Activated T-cell treated with anti-CD3 and anti-CD28 coated beads, Interleukin-2, amount 50 U/mL, for 4 hours (primary cell): ENCODE results near the gene PPL. TPM values are rescaled to one million over a fixed set of nuclear protein-coding genes. Genes with fewer than 3 reads are reported as not detected.

Source experiments
- ATAC-seq, 2 donors: fragments of 200-7000 bp; cut with Tn5 transposase; one replicate each; pipeline ENCODE4 v1.10.0; 2021
- DNase-seq: peaks from one replicate; pipeline ENCODE4 v3.0.0-alpha.2; 2020
- H3K27me3 Mint-ChIP-seq: one replicate; pipeline ENCODE4 v1.8.0; 2021; ENCODE audit warnings: low read depth, mixed read lengths
- H3K36me3 Mint-ChIP-seq: one replicate; pipeline ENCODE4 v1.8.0; 2022; ENCODE audit warnings: mixed read lengths; ENCODE audit not compliant: insufficient read depth
- H3K4me1 Mint-ChIP-seq: one replicate; pipeline ENCODE4 v1.8.0; 2021; ENCODE audit warnings: low read depth, mixed read lengths
- H3K4me3 Mint-ChIP-seq: one replicate; pipeline ENCODE4 v1.8.0; 2021; ENCODE audit warnings: mild to moderate bottlenecking, moderate library complexity, mixed read lengths
- H3K9me3 Mint-ChIP-seq: one replicate; pipeline ENCODE4 v1.8.0; 2021; ENCODE audit warnings: mixed read lengths
- total RNA-seq, 3 donors: library from RNA; stranded (reverse); gene quantifications; one replicate each; pipeline ENCODE4 v1.2.1, GENCODE V29; 2021

Gene PPL
- total RNA-seq, 3 donors from 2014 or later = 0.08 to 0.11 (median 0.08) TPM

GRCh38 chr16:4868026-4868425 is 68.9 kb downstream of the PPL start:
- ATAC-seq (no peak), DNase-seq (no peak)
- H3K9me3 Mint-ChIP-seq = no peaks in the 10 kb centered on the region
- peaks cover 12% of the 10 kb centered on the region for H3K4me1 Mint-ChIP-seq
- no peaks in the 10 kb centered on the region for H3K27me3 Mint-ChIP-seq
- peaks cover 30% of the 10 kb centered on the region for H3K36me3 Mint-ChIP-seq
- H3K4me3 Mint-ChIP-seq = no peak overlapping the region

- Mint-ChIP-seq H3K9me3 (no peaks in the 10 kb centered on the region), H3K36me3 (peaks cover 24% of the 10 kb centered on the region), H3K4me1 (peaks cover 17% of the 10 kb centered on the region), H3K4me3 (no peak overlapping the region), H3K27me3 (no peaks in the 10 kb centered on the region)
- ATAC-seq (no peak), DNase-seq (no peak)
These were observed 70.4 kb downstream of the PPL start for GRCh38 chr16:4866586-4866985.

DNA sequence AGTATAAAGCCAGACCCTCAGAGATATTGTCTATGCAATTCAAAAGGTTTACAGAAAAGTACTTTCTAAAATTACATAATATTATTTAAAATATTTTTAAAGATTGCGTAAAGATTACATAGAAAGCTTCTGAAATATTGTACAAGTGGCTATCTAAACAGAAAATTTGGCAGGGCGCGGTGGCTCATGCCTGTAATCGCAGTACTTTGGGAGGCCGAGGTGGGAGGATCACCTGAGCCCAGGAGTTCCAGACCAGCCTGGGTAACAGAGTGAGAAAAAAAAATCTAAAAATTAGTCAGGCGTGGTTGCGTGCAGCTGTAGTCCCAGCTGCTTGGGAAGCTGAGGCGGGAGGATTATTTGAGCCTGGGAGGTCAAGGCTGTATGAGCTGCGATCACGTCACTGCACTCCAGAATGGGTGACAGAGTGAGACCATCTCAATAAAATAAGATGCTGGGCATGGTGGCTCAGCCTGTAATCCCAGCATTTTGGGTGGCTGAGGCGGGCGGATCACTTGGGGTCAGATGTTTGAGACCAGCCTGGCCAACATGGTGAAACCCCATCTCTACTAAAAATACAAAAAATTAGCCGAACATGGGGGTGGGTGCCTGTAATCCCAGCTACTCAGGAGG is 71.6 kb downstream of the PPL start:
- Mint-ChIP-seq H3K4me1 (peaks cover 19% of the 10 kb centered on the region), H3K36me3 (peaks cover 26% of the 10 kb centered on the region), H3K4me3 (no peak overlapping the region), H3K27me3 (no peaks in the 10 kb centered on the region), H3K9me3 (no peaks in the 10 kb centered on the region)
- ATAC-seq (no peak), DNase-seq (no peak)

DNA sequence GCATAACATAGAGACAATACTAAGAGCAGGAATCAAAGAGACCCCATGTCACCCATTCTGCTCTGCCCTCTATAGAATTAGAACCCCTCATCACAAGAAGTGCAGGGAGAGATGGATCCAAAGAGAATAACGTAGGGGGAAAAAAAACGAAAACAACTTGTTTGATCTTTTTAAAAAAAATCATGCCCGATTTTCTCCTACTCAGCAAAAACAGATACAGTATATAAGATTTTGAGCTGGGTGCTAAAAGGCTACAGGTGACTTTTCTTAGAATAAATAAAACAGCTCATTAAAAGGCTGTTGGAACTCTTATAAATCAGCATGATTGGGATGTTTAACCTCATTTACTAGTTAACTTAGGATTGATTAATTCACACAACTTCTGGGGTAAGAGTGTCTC is 72.2 kb downstream of the PPL start:
- Mint-ChIP-seq H3K4me1 (peaks cover 19% of the 10 kb centered on the region), H3K27me3 (no peaks in the 10 kb centered on the region), H3K4me3 (no peak overlapping the region), H3K9me3 (no peaks in the 10 kb centered on the region), H3K36me3 (peaks cover 30% of the 10 kb centered on the region)
- DNase-seq (no peak), ATAC-seq (no peak)

GRCh38 chr16:4862639-4863038 is 74.3 kb downstream of the PPL start:
- no peak overlapping the region for H3K4me3 Mint-ChIP-seq
- H3K9me3 Mint-ChIP-seq = no peaks in the 10 kb centered on the region
- H3K36me3 Mint-ChIP-seq = peaks cover 39% of the 10 kb centered on the region
- ATAC-seq (no peak), DNase-seq (no peak)
- H3K27me3 Mint-ChIP-seq = no peaks in the 10 kb centered on the region
- peaks cover 16% of the 10 kb centered on the region for H3K4me1 Mint-ChIP-seq

DNA sequence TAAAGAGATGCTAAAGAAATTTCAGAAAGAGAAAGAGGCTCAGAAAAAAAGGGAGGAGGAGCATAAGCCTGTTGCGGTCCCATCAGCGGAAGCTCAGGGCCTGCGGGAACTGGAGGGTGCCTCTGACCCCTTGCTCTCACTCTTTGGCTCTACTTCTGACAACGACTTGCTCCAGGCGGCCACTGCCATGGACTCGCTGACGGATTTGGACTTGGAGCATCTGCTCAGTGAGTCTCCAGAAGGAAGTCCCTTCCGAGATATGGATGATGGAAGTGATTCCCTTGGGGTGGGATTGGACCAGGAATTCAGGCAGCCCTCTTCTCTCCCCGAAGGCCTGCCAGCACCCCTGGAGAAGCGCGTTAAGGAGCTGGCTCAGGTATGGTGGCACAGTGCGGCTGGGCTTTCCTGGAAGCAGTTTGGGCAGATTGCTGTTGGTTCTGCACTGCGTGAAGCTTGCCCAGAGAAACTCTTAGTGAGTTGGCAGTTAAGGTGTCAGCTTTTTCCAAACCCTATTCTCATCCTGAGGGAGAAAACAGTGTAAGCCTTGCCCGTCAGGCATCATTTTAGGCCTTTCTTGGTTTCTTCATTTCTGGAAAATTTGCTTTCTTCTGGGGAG is 76.1 kb downstream of the PPL start:
- Mint-ChIP-seq H3K4me3 (no peak overlapping the region), H3K4me1 (peaks cover 13% of the 10 kb centered on the region), H3K36me3 (peaks cover 40% of the 10 kb centered on the region), H3K27me3 (no peaks in the 10 kb centered on the region), H3K9me3 (no peaks in the 10 kb centered on the region)
- no peak for ATAC-seq
- DNase-seq = no peak

- ATAC-seq (no peak), DNase-seq (no peak)
- H3K4me1 Mint-ChIP-seq = peaks cover 13% of the 10 kb centered on the region
- peaks cover 44% of the 10 kb centered on the region for H3K36me3 Mint-ChIP-seq
- no peaks in the 10 kb centered on the region for H3K9me3 Mint-ChIP-seq
- H3K4me3 Mint-ChIP-seq = no peak overlapping the region
- no peaks in the 10 kb centered on the region for H3K27me3 Mint-ChIP-seq
These were observed 77.1 kb downstream of the PPL start for GRCh38 chr16:4859900-4860255.

DNA sequence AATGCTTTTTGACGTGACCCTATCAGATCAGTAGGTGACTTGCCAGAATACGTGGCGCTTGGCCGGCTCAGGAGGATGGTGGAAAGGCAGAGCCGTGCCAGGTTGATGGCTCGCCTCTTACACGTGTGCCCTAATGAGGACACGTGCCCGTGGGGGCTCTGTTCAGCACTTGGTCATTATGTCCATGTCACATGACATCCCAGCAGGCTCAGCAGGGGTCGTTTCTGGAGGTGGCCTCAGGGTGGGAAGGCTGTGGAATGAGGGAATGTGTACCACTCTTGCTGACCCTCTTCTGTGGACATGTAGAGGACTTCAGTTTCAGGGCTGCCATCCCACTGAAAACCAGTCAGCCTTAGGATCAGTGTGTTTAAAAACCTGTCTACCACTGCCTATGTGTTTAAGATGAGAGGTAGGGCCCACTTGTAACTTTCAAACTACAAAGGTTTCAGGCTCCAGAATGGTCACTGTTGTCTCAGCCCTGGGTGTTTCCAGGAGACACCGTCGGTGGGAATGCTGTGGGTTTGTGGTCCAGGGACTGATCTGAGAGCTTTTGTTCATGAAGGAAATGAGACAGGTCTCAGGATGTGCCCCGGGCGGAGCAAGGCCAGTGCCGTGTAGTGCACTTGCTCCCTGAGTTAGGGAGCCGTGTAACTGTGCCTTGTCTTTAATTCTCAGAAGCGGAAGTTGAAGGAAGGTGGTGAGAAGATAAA is 77.6 kb downstream of the PPL start:
- Mint-ChIP-seq H3K9me3 (no peaks in the 10 kb centered on the region), H3K4me1 (peaks cover 10% of the 10 kb centered on the region), H3K4me3 (no peak overlapping the region), H3K27me3 (no peaks in the 10 kb centered on the region), H3K36me3 (peaks cover 43% of the 10 kb centered on the region)
- ATAC-seq (no peak), DNase-seq (no peak)

- Mint-ChIP-seq H3K9me3 (no peaks in the 10 kb centered on the region), H3K36me3 (peaks cover 39% of the 10 kb centered on the region), H3K4me1 (peaks cover 14% of the 10 kb centered on the region), H3K4me3 (no peak overlapping the region), H3K27me3 (no peaks in the 10 kb centered on the region)
- DNase-seq = no peak
- no peak for ATAC-seq
These were observed 81.1 kb downstream of the PPL start for GRCh38 chr16:4855804-4856203.

GRCh38 chr16:4855371-4855770 is 81.6 kb downstream of the PPL start:
- DNase-seq (no peak), ATAC-seq (no peak)
- peaks cover 36% of the 10 kb centered on the region for H3K36me3 Mint-ChIP-seq
- no peaks in the 10 kb centered on the region for H3K9me3 Mint-ChIP-seq
- no peaks in the 10 kb centered on the region for H3K27me3 Mint-ChIP-seq
- no peak overlapping the region for H3K4me3 Mint-ChIP-seq
- peaks cover 18% of the 10 kb centered on the region for H3K4me1 Mint-ChIP-seq

DNA sequence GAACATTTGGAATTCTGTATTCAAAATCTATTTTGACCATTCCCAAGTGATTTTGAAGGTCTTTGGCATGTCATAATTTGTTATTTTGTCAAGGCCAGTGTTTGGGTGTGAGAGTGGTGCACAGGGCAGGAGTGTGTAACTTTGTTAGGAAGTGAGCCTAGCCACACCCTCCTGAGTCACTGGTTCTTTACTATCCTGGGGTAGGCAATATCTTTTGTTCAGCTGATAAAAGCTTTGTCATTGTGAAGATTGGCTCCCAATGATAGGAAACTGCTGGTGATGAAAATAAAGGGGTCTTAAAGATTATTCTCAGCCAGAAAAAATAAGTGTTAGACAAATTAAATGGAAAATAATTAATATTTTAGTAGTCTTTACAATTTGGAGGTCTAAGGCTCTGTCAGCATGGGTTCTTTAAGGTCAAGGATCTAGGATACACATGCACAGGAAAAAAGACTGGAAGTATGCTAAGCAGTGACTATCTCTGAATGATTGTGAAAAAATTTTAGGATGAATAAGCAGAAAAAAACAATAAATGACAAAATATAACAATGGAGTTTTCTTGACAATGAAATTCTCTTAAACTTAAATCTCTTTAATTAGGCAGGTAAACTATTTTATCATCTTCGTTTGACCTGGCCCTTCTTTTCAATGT is 84.6 kb downstream of the PPL start:
- Mint-ChIP-seq H3K27me3 (no peaks in the 10 kb centered on the region), H3K9me3 (no peaks in the 10 kb centered on the region), H3K4me3 (no peak overlapping the region), H3K36me3 (peaks cover 12% of the 10 kb centered on the region), H3K4me1 (peaks cover 39% of the 10 kb centered on the region)
- no peak for ATAC-seq
- no peak for DNase-seq

DNA sequence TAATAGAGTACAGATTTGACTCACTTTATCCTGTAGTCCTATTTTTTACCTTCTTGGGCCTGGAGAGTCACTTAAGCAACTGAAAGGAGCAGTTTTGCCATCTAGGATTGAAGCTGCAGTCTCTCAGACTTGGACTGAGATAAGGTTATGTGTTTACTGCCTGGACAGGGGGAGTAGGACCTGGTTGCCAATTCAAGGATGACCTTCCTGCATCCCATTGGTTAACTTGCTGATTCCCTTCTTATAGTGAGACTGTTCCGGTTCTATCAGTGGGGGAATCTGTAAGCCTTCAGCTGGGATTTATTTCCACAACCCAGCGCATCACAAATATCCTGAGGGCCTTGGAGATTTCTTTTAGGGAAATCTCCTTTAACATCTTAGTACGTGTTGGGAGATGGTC is 86.7 kb downstream of the PPL start:
- no peaks in the 10 kb centered on the region for H3K27me3 Mint-ChIP-seq
- H3K4me1 Mint-ChIP-seq = peaks cover 50% of the 10 kb centered on the region
- H3K4me3 Mint-ChIP-seq = peak overlapping the region; percentile 19
- ATAC-seq (no peak), DNase-seq (no peak)
- peaks cover 14% of the 10 kb centered on the region for H3K36me3 Mint-ChIP-seq
- no peaks in the 10 kb centered on the region for H3K9me3 Mint-ChIP-seq

DNA sequence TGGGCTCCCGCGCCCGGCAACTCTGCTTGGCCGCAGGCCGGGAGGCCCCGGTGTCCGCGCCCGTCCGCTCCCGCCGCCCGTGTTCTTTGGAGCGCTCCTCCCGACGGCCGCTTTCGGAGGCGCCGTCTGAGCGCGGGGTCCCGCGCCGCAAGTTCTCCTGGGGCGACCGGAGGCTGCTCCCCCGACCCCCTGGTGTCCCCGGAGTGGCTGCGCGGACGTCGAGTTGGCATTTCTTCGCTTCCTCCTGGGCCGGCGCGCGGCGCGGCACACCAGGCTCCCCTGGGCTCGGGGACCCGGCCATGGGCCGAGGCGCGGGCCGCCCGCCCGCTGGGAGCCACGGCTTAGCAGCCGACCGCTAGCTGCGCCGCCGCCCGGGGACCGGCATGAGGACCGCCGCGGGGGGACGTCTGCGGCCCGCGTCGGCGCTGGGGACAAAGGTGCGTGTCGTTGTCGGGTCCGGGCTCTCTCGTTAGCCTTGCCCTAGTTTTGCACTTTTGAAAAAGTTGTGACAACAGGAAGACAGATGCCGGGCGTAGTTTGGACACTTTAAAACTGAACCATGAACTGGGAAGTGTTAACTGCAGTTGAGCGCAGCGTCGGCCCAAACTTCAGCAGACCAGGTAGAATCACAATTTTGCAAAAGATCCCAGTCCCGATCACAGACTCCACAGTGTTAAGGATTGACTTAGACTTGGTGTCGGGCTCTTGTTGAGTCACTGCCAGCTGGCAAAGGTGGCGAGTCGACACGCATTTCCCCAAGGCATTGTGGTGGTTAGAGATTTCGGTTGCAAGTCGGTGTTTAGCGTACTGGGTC is 89.0 kb downstream of the PPL start:
- H3K9me3 Mint-ChIP-seq = no peaks in the 10 kb centered on the region
- H3K4me3 Mint-ChIP-seq = peak overlapping the region; percentile 91
- H3K27me3 Mint-ChIP-seq = no peaks in the 10 kb centered on the region
- DNase-seq = peak; percentile 16
- peak; percentile 22 to 25 for ATAC-seq
- H3K36me3 Mint-ChIP-seq = peaks cover 14% of the 10 kb centered on the region
- peaks cover 54% of the 10 kb centered on the region for H3K4me1 Mint-ChIP-seq
